Suprapubic skin (tissue), 4 donors: ENCODE measurements around the gene JOSD2.

Experiments used
- CTCF ChIP-seq, 2 donors: fragments of 200-600 bp in 1 of 2; fragments of 450-650 bp in 1 of 2; sonication (generic) in 1 of 2; IDR thresholded peaks; one replicate each; pipeline ENCODE4 v1.5.1; 2016 to 2019; ENCODE audit warnings: antibody characterized with exemption in 2 of 2, mild to moderate bottlenecking in 1 of 2, moderate library complexity in 1 of 2
- EP300 ChIP-seq: sonication (generic); formaldehyde crosslinking; IDR thresholded peaks from one replicate; pipeline ENCODE4 v1.6.1; 2017; ENCODE audit warnings: antibody characterized with exemption
- POLR2A ChIP-seq, 2 donors: fragments of 450-650 bp; IDR thresholded peaks; one replicate each; pipeline ENCODE4 v1.6.1; 2017; ENCODE audit warnings: antibody characterized with exemption in 2 of 2, mild to moderate bottlenecking in 2 of 2, moderate library complexity in 2 of 2
- POLR2AphosphoS5 ChIP-seq, 3 donors: sonication (generic); formaldehyde crosslinking; IDR thresholded peaks; one replicate each; pipeline ENCODE4 v1.6.1; 2017; ENCODE audit warnings: antibody characterized with exemption in 3 of 3

- TF ChIP-seq POLR2A (IDR thresholded peaks at IDR 0.05) (no peak), CTCF (IDR thresholded peaks at IDR 0.05) (no peak), EP300 (no peak), POLR2AphosphoS5 (IDR thresholded peaks at IDR 0.05) (no peak)
These were observed 4.2 kb upstream of the JOSD2 start for GRCh38 chr19:50515168-50515561.
